CD8-positive, alpha-beta memory T cell (primary cell): Measurements from ENCODE around the gene HS6ST3. TPM values are rescaled to one million over a fixed set of nuclear protein-coding genes. Genes with fewer than 3 reads are reported as not detected.
"Not testable (repeated sequence)": the region's sequence is repeated elsewhere in the genome, so short reads cannot be mapped to it uniquely, and the experiment has no call there.

ENCODE experiments used
- CTCF ChIA-PET: fragments of 350-600 bp; sonication (Branson Sonifier 250); formaldehyde crosslinking; loops from one replicate; lab custom pipeline; 2021; ENCODE audit warnings: antibody characterized with exemption; lab: Charles Lee
- POLR2A ChIA-PET: fragments of 350-600 bp; sonication (Branson Sonifier 250); formaldehyde crosslinking; loops from one replicate; lab custom pipeline; 2021; ENCODE audit warnings: antibody characterized with exemption; lab: Charles Lee
- DNase-seq, 5 donors: peaks; one replicate each; pipeline versions ENCODE4 v3.0.0 to v3.0.0-alpha.2; 2020 to 2022; ENCODE audit warnings: mixed read lengths in 1 of 5
- H3K27ac ChIP-seq: one replicate; pipeline ENCODE4 v1.7.0; 2013; ENCODE audit warnings: low read depth, mild to moderate bottlenecking, low read length, moderate library complexity
- H3K27me3 ChIP-seq: 2 replicates; pipeline ENCODE4 v1.7.0; 2013; ENCODE audit warnings: low read length, mild to moderate bottlenecking; ENCODE audit not compliant: insufficient read depth, poor library complexity, severe bottlenecking
- H3K36me3 ChIP-seq: 2 replicates; pipeline ENCODE4 v1.7.0; 2013; ENCODE audit warnings: mild to moderate bottlenecking, low read length, moderate library complexity; ENCODE audit not compliant: insufficient read depth
- H3K4me1 ChIP-seq: 2 replicates; pipeline ENCODE4 v1.7.0; 2013; ENCODE audit warnings: mild to moderate bottlenecking, low read length, moderate library complexity; ENCODE audit not compliant: insufficient read depth
- H3K4me3 ChIP-seq: 2 replicates; pipeline ENCODE4 v1.7.0; 2013; ENCODE audit warnings: mild to moderate bottlenecking, low read length
- H3K9me3 ChIP-seq: 2 replicates; pipeline ENCODE4 v1.7.0; 2013; ENCODE audit warnings: mild to moderate bottlenecking, low read length
- H3K27ac Mint-ChIP-seq, 8 donors: one replicate each; pipeline ENCODE4 v1.8.0; 2020 to 2021; ENCODE audit warnings: mixed read lengths in 8 of 8, mild to moderate bottlenecking in 6 of 8, inconsistent platforms in 3 of 8, moderate library complexity in 3 of 8
- H3K27me3 Mint-ChIP-seq, 2 donors: one replicate each; pipeline ENCODE4 v1.8.0; 2020 to 2021; ENCODE audit warnings: mixed read lengths in 2 of 2, mild to moderate bottlenecking in 1 of 2, moderate library complexity in 1 of 2
- H3K36me3 Mint-ChIP-seq, 3 donors: one replicate each; pipeline ENCODE4 v1.8.0; 2020 to 2021; ENCODE audit warnings: mixed read lengths in 3 of 3, inconsistent platforms in 1 of 3, mild to moderate bottlenecking in 1 of 3
- H3K4me1 Mint-ChIP-seq, 3 donors: one replicate each; pipeline ENCODE4 v1.8.0; 2020 to 2021; ENCODE audit warnings: mixed read lengths in 3 of 3, inconsistent platforms in 1 of 3, mild to moderate bottlenecking in 1 of 3
- H3K4me3 Mint-ChIP-seq, 7 donors: one replicate each; pipeline ENCODE4 v1.8.0; 2020 to 2021; ENCODE audit warnings: mixed read lengths in 7 of 7, mild to moderate bottlenecking in 6 of 7, moderate library complexity in 4 of 7, inconsistent platforms in 2 of 7
- H3K9me3 Mint-ChIP-seq, 5 donors: one replicate each; pipeline ENCODE4 v1.8.0; 2020 to 2022; ENCODE audit warnings: mixed read lengths in 5 of 5, mild to moderate bottlenecking in 3 of 5, moderate library complexity in 2 of 5, inconsistent platforms in 1 of 5
- polyA plus RNA-seq: library from polyadenylated mRNA; unstranded; fragments of 300-500 nt; fragmentation: Illumina TruSeq; gene quantifications from one replicate; pipeline ENCODE4 v1.2.3, GENCODE V29; 2021
- total RNA-seq, 2 experiments: library from RNA; stranded (reverse); gene quantifications; one replicate each; pipeline ENCODE4 v1.2.3, GENCODE V29; 2021

HS6ST3 gene
- total RNA-seq (not detected), polyA plus RNA-seq (not detected)

GRCh38 chr13:96089749-96090239, at the start of gene HS6ST3:
HS6ST3 (plus strand) TSS chr13:96090107.
- Histone ChIP-seq H3K4me1 (no peaks in the 10 kb centered on the region), H3K9me3 (no peaks in the 10 kb centered on the region), H3K36me3 (no peaks in the 10 kb centered on the region), H3K4me3 (no peak within 1 kb of the TSS), H3K27me3 (no peaks in the 10 kb centered on the region), H3K27ac (no peak within 1 kb of the TSS)
- H3K27ac Mint-ChIP-seq: peak within 1 kb of the TSS in 1 of 8 donors; percentile 35
- peaks cover 0 to 1% (median 0%) of the 10 kb centered on the region in 3 donors for H3K36me3 Mint-ChIP-seq
- CTCF ChIA-PET: no interaction called here
- POLR2A ChIA-PET: no interaction called here
- H3K27me3 Mint-ChIP-seq: peaks cover 30 to 55% of the 10 kb centered on the region in 2 donors
- peaks cover 0 to 11% (median 3%) of the 10 kb centered on the region in 3 donors for H3K4me1 Mint-ChIP-seq
- DNase-seq: no peak
- peak within 1 kb of the TSS in 2 of 7 donors; percentile 8 to 37 for H3K4me3 Mint-ChIP-seq
- peaks cover 0 to 11% (median 3%) of the 10 kb centered on the region in 5 donors for H3K9me3 Mint-ChIP-seq

- H3K27ac ChIP-seq: no peak overlapping the region
- CTCF ChIA-PET: no interaction called here
- no peaks in the 10 kb centered on the region for H3K9me3 ChIP-seq
- H3K9me3 Mint-ChIP-seq: peaks cover 6 to 20% (median 10%) of the 10 kb centered on the region in 5 donors
- no peak for DNase-seq
- H3K27ac Mint-ChIP-seq: no peak overlapping the region
- POLR2A ChIA-PET: no interaction called here
- H3K27me3 Mint-ChIP-seq: no peaks in the 10 kb centered on the region
- H3K4me3 Mint-ChIP-seq: no peak overlapping the region
- no peak overlapping the region for H3K4me3 ChIP-seq
- H3K36me3 ChIP-seq: no peaks in the 10 kb centered on the region
- no peaks in the 10 kb centered on the region for H3K4me1 ChIP-seq
- H3K36me3 Mint-ChIP-seq: no peaks in the 10 kb centered on the region
- H3K4me1 Mint-ChIP-seq: no peaks in the 10 kb centered on the region
- no peaks in the 10 kb centered on the region for H3K27me3 ChIP-seq
Measured at GRCh38 chr13:96041326-96042110, 48.4 kb upstream of the HS6ST3 start.

DNA sequence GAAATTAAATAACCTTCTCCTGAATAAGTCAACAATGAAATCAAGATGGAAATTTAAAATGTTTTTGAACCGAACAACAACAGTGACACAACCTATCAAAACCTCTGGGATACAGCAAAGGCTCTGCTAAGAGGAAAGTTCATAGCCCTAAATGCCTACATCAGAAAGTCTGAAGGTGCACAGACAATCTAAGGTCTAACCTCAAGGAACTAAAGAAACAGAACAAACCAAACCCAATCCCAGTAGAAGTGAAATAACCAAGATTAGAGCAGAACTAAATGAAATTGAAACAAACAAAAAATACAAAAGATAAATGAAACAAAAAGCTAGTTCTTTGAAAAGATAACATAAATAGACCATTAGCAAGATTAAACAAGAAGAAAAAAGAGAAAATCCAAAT, 45.7 kb upstream of the HS6ST3 start:
- Mint-ChIP-seq H3K36me3 (no peaks in the 10 kb centered on the region), H3K27me3 (no peaks in the 10 kb centered on the region), H3K4me1 (no peaks in the 10 kb centered on the region), H3K4me3 (no peak overlapping the region), H3K27ac (no peak overlapping the region), H3K9me3 (peaks cover 9 to 26% (median 15%) of the 10 kb centered on the region in 5 donors)
- ChIA-PET POLR2A (no interaction called here), CTCF (no interaction called here)
- no peaks in the 10 kb centered on the region for H3K27me3 ChIP-seq
- no peak overlapping the region for H3K4me3 ChIP-seq
- no peaks in the 10 kb centered on the region for H3K9me3 ChIP-seq
- H3K4me1 ChIP-seq: no peaks in the 10 kb centered on the region
- no peaks in the 10 kb centered on the region for H3K36me3 ChIP-seq
- H3K27ac ChIP-seq: no peak overlapping the region
- no peak for DNase-seq

- H3K4me1 ChIP-seq, CTCF ChIA-PET, H3K9me3 ChIP-seq, H3K27ac ChIP-seq, H3K27ac Mint-ChIP-seq, H3K4me1 Mint-ChIP-seq, DNase-seq, H3K36me3 ChIP-seq, H3K36me3 Mint-ChIP-seq, H3K4me3 ChIP-seq, H3K27me3 ChIP-seq, POLR2A ChIA-PET, H3K4me3 Mint-ChIP-seq: not testable (repeated sequence)
- peaks cover 12 to 26% (median 19%) of the 10 kb centered on the region in 5 donors for H3K9me3 Mint-ChIP-seq
- H3K27me3 Mint-ChIP-seq: peaks cover 7 to 18% of the 10 kb centered on the region in 2 donors
Measured at GRCh38 chr13:96046449-96047126, 43.3 kb upstream of the HS6ST3 start.

- H3K27me3 ChIP-seq, H3K4me3 ChIP-seq, H3K4me3 Mint-ChIP-seq, H3K9me3 ChIP-seq, DNase-seq, H3K36me3 ChIP-seq, H3K36me3 Mint-ChIP-seq, H3K27ac Mint-ChIP-seq, H3K4me1 ChIP-seq, POLR2A ChIA-PET, CTCF ChIA-PET, H3K4me1 Mint-ChIP-seq, H3K27ac ChIP-seq: not testable (repeated sequence)
- Mint-ChIP-seq H3K9me3 (peaks cover 8 to 28% (median 19%) of the 10 kb centered on the region in 5 donors), H3K27me3 (peaks cover 21 to 41% of the 10 kb centered on the region in 2 donors)
Measured at GRCh38 chr13:96050955-96051354, 39.0 kb upstream of the HS6ST3 start.

DNA sequence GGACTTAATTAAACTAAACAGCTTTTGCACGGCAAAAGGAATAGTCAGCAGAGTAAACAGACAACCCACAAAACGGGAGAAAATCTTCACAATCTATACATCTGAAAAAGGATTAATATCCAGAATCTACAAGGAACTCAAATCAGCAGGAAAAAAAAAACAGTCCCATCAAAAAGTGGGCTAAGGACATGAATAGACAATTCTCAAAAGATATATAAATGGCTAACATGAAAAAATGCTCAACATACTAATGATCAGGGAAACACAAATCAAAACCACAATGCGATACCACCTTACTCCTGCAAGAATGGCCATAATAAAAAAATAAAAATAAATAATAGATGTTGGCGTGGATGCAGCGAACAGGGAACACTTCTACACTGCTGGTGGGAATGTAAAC, 38.4 kb upstream of the HS6ST3 start:
- CTCF ChIA-PET, DNase-seq, POLR2A ChIA-PET, H3K27ac ChIP-seq, H3K27me3 ChIP-seq, H3K9me3 ChIP-seq, H3K4me3 ChIP-seq, H3K27ac Mint-ChIP-seq, H3K4me3 Mint-ChIP-seq, H3K36me3 ChIP-seq, H3K4me1 ChIP-seq, H3K4me1 Mint-ChIP-seq, H3K36me3 Mint-ChIP-seq: not testable (repeated sequence)
- Mint-ChIP-seq H3K27me3 (peaks cover 21 to 41% of the 10 kb centered on the region in 2 donors), H3K9me3 (peaks cover 6 to 28% (median 18%) of the 10 kb centered on the region in 5 donors)

- H3K36me3 ChIP-seq, H3K27ac ChIP-seq, H3K4me1 Mint-ChIP-seq, H3K9me3 ChIP-seq, DNase-seq, POLR2A ChIA-PET, CTCF ChIA-PET, H3K27me3 ChIP-seq, H3K27ac Mint-ChIP-seq, H3K36me3 Mint-ChIP-seq, H3K4me3 ChIP-seq, H3K4me3 Mint-ChIP-seq, H3K4me1 ChIP-seq: not testable (repeated sequence)
- peaks cover 21 to 41% of the 10 kb centered on the region in 2 donors for H3K27me3 Mint-ChIP-seq
- peaks cover 6 to 28% (median 18%) of the 10 kb centered on the region in 5 donors for H3K9me3 Mint-ChIP-seq
Measured at GRCh38 chr13:96051946-96052345, 38.0 kb upstream of the HS6ST3 start.

- Histone ChIP-seq H3K4me1 (no peaks in the 10 kb centered on the region), H3K4me3 (no peak overlapping the region), H3K27ac (no peak overlapping the region), H3K36me3 (no peaks in the 10 kb centered on the region), H3K27me3 (peaks cover 7% of the 10 kb centered on the region), H3K9me3 (no peaks in the 10 kb centered on the region)
- H3K36me3 Mint-ChIP-seq: no peaks in the 10 kb centered on the region
- H3K27me3 Mint-ChIP-seq: peaks cover 21 to 41% of the 10 kb centered on the region in 2 donors
- no peak for DNase-seq
- peaks cover 0 to 10% (median 4%) of the 10 kb centered on the region in 3 donors for H3K4me1 Mint-ChIP-seq
- H3K9me3 Mint-ChIP-seq: peaks cover 6 to 28% (median 18%) of the 10 kb centered on the region in 5 donors
- H3K4me3 Mint-ChIP-seq: peak overlapping the region in 3 of 7 donors; percentile 29 to 57 (median 50)
- no peak overlapping the region for H3K27ac Mint-ChIP-seq
- ChIA-PET CTCF (no interaction called here), POLR2A (no interaction called here)
Measured at GRCh38 chr13:96052656-96053002, 37.3 kb upstream of the HS6ST3 start.
